Caco-2 (cell line): Measurements from ENCODE around the gene ABT1. TPM values are rescaled to one million over a fixed set of nuclear protein-coding genes. Genes with fewer than 3 reads are reported as not detected.

Experiments used
- BruUV-seq: library from RNA; stranded (reverse); fragments of 400-500 nt; replicated peaks from 2 replicates; lab custom pipeline; 2021; lab: Mats Ljungman, UMichigan
- CTCF ChIA-PET: fragments of 300-600 bp; sonication (Branson Sonifier 250); formaldehyde crosslinking; loops from one replicate; lab custom pipeline; 2022; ENCODE audit warnings: antibody characterized with exemption; lab: Charles Lee
- POLR2A ChIA-PET: fragments of 300-600 bp; sonication (Branson Sonifier 250); formaldehyde crosslinking; loops from one replicate; lab custom pipeline; 2022; ENCODE audit warnings: antibody characterized with exemption; lab: Charles Lee
- DNase-seq, 2 experiments: peaks; one replicate each; pipeline versions ENCODE4 v3.0.0 to v3.0.0-alpha.2; 2020 to 2022
- H3K27me3 ChIP-seq: replicated peaks from 2 replicates; pipeline ENCODE4 v1.6.0; 2011; ENCODE audit warnings: low read length; ENCODE audit not compliant: control insufficient read depth, insufficient read depth
- H3K36me3 ChIP-seq: 2 replicates; pipeline ENCODE4 v1.5.1; 2011; ENCODE audit warnings: low read length; ENCODE audit not compliant: control insufficient read depth, insufficient read depth
- H3K4me1 ChIP-seq: fragments of 250-450 bp; sonication (Bioruptor Pico); 2 replicates; pipeline ENCODE4 v1.5.1; 2020; ENCODE audit warnings: mild to moderate bottlenecking
- H3K4me3 ChIP-seq: 2 replicates; pipeline ENCODE4 v1.5.1; 2011; ENCODE audit warnings: low read depth, mild to moderate bottlenecking, control low read depth, low read length
- H3K9me3 ChIP-seq: fragments of 250-450 bp; sonication (Bioruptor Pico); 2 replicates; pipeline ENCODE4 v1.5.1; 2020; ENCODE audit warnings: mild to moderate bottlenecking, moderate library complexity
- H3K27ac Mint-ChIP-seq: one replicate; pipeline ENCODE4 v1.8.0; 2022; ENCODE audit warnings: mixed read lengths; ENCODE audit not compliant: unreplicated experiment
- H3K27me3 Mint-ChIP-seq: one replicate; pipeline ENCODE4 v1.8.0; 2022; ENCODE audit warnings: mixed read lengths; ENCODE audit not compliant: insufficient read depth, unreplicated experiment
- H3K36me3 Mint-ChIP-seq: one replicate; pipeline ENCODE4 v1.8.0; 2022; ENCODE audit warnings: mild to moderate bottlenecking, mixed read lengths; ENCODE audit not compliant: insufficient read depth, unreplicated experiment
- H3K4me1 Mint-ChIP-seq: one replicate; pipeline ENCODE4 v1.8.0; 2022; ENCODE audit warnings: low read depth, mixed read lengths; ENCODE audit not compliant: unreplicated experiment
- H3K4me3 Mint-ChIP-seq: one replicate; pipeline ENCODE4 v1.8.0; 2022; ENCODE audit warnings: mild to moderate bottlenecking, moderate library complexity, mixed read lengths; ENCODE audit not compliant: unreplicated experiment
- H3K9me3 Mint-ChIP-seq: one replicate; pipeline ENCODE4 v1.8.0; 2022; ENCODE audit warnings: mixed read lengths; ENCODE audit not compliant: unreplicated experiment
- CTCF ChIP-seq, 2 experiments: fragments of 200-600 bp in 1 of 2; IDR thresholded peaks; 1 replicate in 1 of 2; 2 replicates in 1 of 2; pipeline versions ENCODE4 v1.5.1 to v1.8.0; 2011 to 2022; ENCODE audit warnings: antibody characterized with exemption in 1 of 2, control low read depth in 1 of 2, inconsistent platforms in 1 of 2, low read depth in 1 of 2, low read length in 1 of 2, mild to moderate bottlenecking in 1 of 2, moderate library complexity in 1 of 2; ENCODE audit not compliant: insufficient read depth in 1 of 2, severe bottlenecking in 1 of 2, unreplicated experiment in 1 of 2
- intact Hi-C: fragments of 100-400 bp; cut with micrococcal nuclease; formaldehyde crosslinking; loops from one replicate; pipeline ENCODE4 v1.10.0; 2022; ENCODE audit not compliant: unreplicated experiment
- total RNA-seq: library from RNA; stranded (reverse); gene quantifications from 2 replicates; pipeline ENCODE4 v1.2.3, GENCODE V29; 2022

Gene ABT1
- total RNA-seq, 1 experiment from 2014 or later = 15.1 TPM

- no peak for TF ChIP-seq CTCF (IDR thresholded peaks at IDR 0.05; ENCODE audit: insufficient read depth in 1 of 2, low read depth in 1 of 2, low read length in 1 of 2, severe bottlenecking in 1 of 2, unreplicated experiment in 1 of 2)
- no peak for DNase-seq
- H3K27me3 Mint-ChIP-seq = no peaks in the 10 kb centered on the region
- no peaks in the 10 kb centered on the region for H3K9me3 Mint-ChIP-seq
- H3K9me3 ChIP-seq = peaks cover 8% of the 10 kb centered on the region; the same call in 1 of the 2 replicates
- H3K4me1 Mint-ChIP-seq = no peaks in the 10 kb centered on the region
- no peaks in the 10 kb centered on the region for H3K27me3 ChIP-seq
- H3K36me3 ChIP-seq = no peaks in the 10 kb centered on the region
- H3K4me3 Mint-ChIP-seq = no peak overlapping the region
- no peak overlapping the region for H3K4me3 ChIP-seq
- H3K4me1 ChIP-seq = no peaks in the 10 kb centered on the region
- intact Hi-C loops = no loop called here
- ChIA-PET CTCF (interaction anchor here (2.3 kb wide), 1 partner anchor 19 kb away, joined by 6 read pairs; no protein-coding TSS in a partner anchor), POLR2A (no interaction called here)
- no TSS peak for BruUV-seq
- no peak overlapping the region for H3K27ac Mint-ChIP-seq
- H3K36me3 Mint-ChIP-seq = peaks cover 14% of the 10 kb centered on the region
These were observed 19.6 kb upstream of the ABT1 start for GRCh38 chr6:26576929-26577719.

- no peak for TF ChIP-seq CTCF (IDR thresholded peaks at IDR 0.05; ENCODE audit: insufficient read depth in 1 of 2, low read depth in 1 of 2, low read length in 1 of 2, severe bottlenecking in 1 of 2, unreplicated experiment in 1 of 2)
- no peaks in the 10 kb centered on the region for H3K36me3 ChIP-seq
- Mint-ChIP-seq H3K9me3 (no peaks in the 10 kb centered on the region), H3K27ac (no peak overlapping the region), H3K36me3 (peaks cover 8% of the 10 kb centered on the region), H3K4me3 (no peak overlapping the region), H3K27me3 (no peaks in the 10 kb centered on the region), H3K4me1 (no peaks in the 10 kb centered on the region)
- no peak overlapping the region for H3K4me3 ChIP-seq
- no peaks in the 10 kb centered on the region for H3K27me3 ChIP-seq
- no peak for DNase-seq
- peaks cover 8% of the 10 kb centered on the region; the same call in 1 of the 2 replicates for H3K9me3 ChIP-seq
- POLR2A ChIA-PET = no interaction called here
- CTCF ChIA-PET = interaction anchor here (2.3 kb wide), 1 partner anchor 18 kb away, joined by 6 read pairs; no protein-coding TSS in a partner anchor
- intact Hi-C loops = no loop called here
- no TSS peak for BruUV-seq
- no peaks in the 10 kb centered on the region for H3K4me1 ChIP-seq
These were observed 19.1 kb upstream of the ABT1 start for GRCh38 chr6:26577720-26578072.

- no peaks in the 10 kb centered on the region for H3K4me1 ChIP-seq
- ChIA-PET CTCF (no interaction called here), POLR2A (no interaction called here)
- H3K27ac Mint-ChIP-seq = no peak overlapping the region
- H3K9me3 Mint-ChIP-seq = no peaks in the 10 kb centered on the region
- TF ChIP-seq CTCF (IDR thresholded peaks at IDR 0.05; ENCODE audit: insufficient read depth in 1 of 2, low read depth in 1 of 2, low read length in 1 of 2, severe bottlenecking in 1 of 2, unreplicated experiment in 1 of 2) = no peak
- no peak overlapping the region for H3K4me3 Mint-ChIP-seq
- no peaks in the 10 kb centered on the region for H3K27me3 ChIP-seq
- H3K36me3 Mint-ChIP-seq = peaks cover 6% of the 10 kb centered on the region
- H3K27me3 Mint-ChIP-seq = peaks cover 3% of the 10 kb centered on the region
- H3K4me3 ChIP-seq = no peak overlapping the region
- peaks cover 8% of the 10 kb centered on the region; the same call in 1 of the 2 replicates for H3K9me3 ChIP-seq
- H3K4me1 Mint-ChIP-seq = no peaks in the 10 kb centered on the region
- DNase-seq = no peak
- intact Hi-C loops = no loop called here
- no TSS peak for BruUV-seq
- H3K36me3 ChIP-seq = no peaks in the 10 kb centered on the region
These were observed 18.5 kb upstream of the ABT1 start for GRCh38 chr6:26578279-26578678.
